Islet precursor cell (in vitro differentiated cells): ENCODE measurements around the gene LDHAL6B.
"Not testable (repeated sequence)": the region's sequence is repeated elsewhere in the genome, so short reads cannot be mapped to it uniquely, and the experiment has no call there.

ENCODE experiments used
- DNase-seq: peaks from one replicate; pipeline ENCODE4 v3.0.0-alpha.2; 2018

Gene LDHAL6B

GRCh38 chr15:59206623-59207183 is at the start of gene LDHAL6B:
LDHAL6B (plus strand) TSS chr15:59206843; CDS start chr15:59206941, 98 bp downstream.
- no peak for DNase-seq

- no peak for DNase-seq
Measured at GRCh38 chr15:59157396-59157795, 49.2 kb upstream of the LDHAL6B start.

- DNase-seq, result no peak
Measured at GRCh38 chr15:59157840-59158700, 48.6 kb upstream of the LDHAL6B start.

GRCh38 chr15:59158701-59159034 is 48.0 kb upstream of the LDHAL6B start:
- DNase-seq, result no peak

- no peak for DNase-seq
Measured at GRCh38 chr15:59159210-59159609, 47.4 kb upstream of the LDHAL6B start.

GRCh38 chr15:59160880-59161593 is 45.6 kb upstream of the LDHAL6B start:
- DNase-seq, result peak; percentile 77

- DNase-seq, result not testable (repeated sequence)
Measured at GRCh38 chr15:59162080-59162479, 44.6 kb upstream of the LDHAL6B start.

GRCh38 chr15:59165726-59166125 is 40.9 kb upstream of the LDHAL6B start:
- DNase-seq, result no peak

- DNase-seq, result no peak
Measured at GRCh38 chr15:59166166-59166565, 40.5 kb upstream of the LDHAL6B start.

GRCh38 chr15:59166601-59167265 is 39.9 kb upstream of the LDHAL6B start:
- DNase-seq, result no peak

- DNase-seq, result no peak
Measured at GRCh38 chr15:59168536-59168935, 38.1 kb upstream of the LDHAL6B start.

GRCh38 chr15:59169251-59169708 is 37.4 kb upstream of the LDHAL6B start:
- no peak for DNase-seq

GRCh38 chr15:59170295-59171066 is 36.2 kb upstream of the LDHAL6B start:
- DNase-seq, result peak; percentile 66

GRCh38 chr15:59171067-59171397 is 35.6 kb upstream of the LDHAL6B start:
- DNase-seq, result no peak

GRCh38 chr15:59172289-59172901 is 34.2 kb upstream of the LDHAL6B start:
- DNase-seq, result no peak

- no peak for DNase-seq
Measured at GRCh38 chr15:59173194-59173593, 33.4 kb upstream of the LDHAL6B start.

- no peak for DNase-seq
Measured at GRCh38 chr15:59174151-59174834, 32.4 kb upstream of the LDHAL6B start.

- peak; percentile 80 for DNase-seq
Measured at GRCh38 chr15:59174835-59175831, 31.5 kb upstream of the LDHAL6B start.

GRCh38 chr15:59176653-59177316 is 29.9 kb upstream of the LDHAL6B start:
- no peak for DNase-seq

- no peak for DNase-seq
Measured at GRCh38 chr15:59177317-59177660, 29.4 kb upstream of the LDHAL6B start.
